ENCODE results near the gene FAM177B. TPM values are rescaled to one million over a fixed set of nuclear protein-coding genes. Genes with fewer than 3 reads are reported as not detected.

FAM177B gene
- polyA plus RNA-seq, 1 donor, result not detected

DNA sequence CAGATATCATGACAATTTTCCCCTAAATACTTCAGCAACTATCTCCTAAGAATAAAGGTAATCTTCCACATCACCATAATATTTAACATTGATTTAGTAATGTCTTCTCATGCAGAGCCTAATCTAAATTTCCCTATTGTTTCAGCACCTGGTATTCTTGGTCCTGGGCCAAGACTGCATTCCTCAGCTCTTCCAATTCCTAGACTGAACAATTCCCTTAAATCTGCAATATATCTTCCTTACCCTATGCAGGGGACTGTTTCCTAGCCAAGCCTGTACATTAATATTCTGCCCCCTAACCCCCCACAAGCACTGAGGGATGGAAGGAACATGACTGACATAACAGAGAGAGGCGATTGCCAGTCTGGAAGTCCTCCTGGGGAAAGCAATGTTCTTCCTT is 49.1 kb downstream of the FAM177B start:
- peak; percentile 20 for DNase-seq

DNA sequence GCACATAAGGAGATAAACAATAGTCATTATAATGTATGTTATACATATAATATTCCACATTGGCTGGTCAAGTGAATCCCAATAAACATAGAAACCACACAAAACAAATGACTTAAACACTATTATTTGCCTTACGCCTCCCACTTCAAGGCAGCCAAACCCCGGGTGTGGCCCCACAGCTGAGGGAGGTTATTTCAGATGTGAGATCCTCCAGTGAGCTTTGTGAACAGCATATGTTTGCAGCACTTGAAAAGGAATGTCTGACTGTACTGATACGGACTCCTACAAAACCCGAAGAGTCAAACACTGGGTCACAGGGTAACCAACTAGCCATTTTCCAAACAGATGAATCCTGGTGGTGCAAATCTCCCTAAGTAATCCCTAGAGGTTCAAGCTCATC is 50.7 kb downstream of the FAM177B start:
- DNase-seq, result no peak

DNA sequence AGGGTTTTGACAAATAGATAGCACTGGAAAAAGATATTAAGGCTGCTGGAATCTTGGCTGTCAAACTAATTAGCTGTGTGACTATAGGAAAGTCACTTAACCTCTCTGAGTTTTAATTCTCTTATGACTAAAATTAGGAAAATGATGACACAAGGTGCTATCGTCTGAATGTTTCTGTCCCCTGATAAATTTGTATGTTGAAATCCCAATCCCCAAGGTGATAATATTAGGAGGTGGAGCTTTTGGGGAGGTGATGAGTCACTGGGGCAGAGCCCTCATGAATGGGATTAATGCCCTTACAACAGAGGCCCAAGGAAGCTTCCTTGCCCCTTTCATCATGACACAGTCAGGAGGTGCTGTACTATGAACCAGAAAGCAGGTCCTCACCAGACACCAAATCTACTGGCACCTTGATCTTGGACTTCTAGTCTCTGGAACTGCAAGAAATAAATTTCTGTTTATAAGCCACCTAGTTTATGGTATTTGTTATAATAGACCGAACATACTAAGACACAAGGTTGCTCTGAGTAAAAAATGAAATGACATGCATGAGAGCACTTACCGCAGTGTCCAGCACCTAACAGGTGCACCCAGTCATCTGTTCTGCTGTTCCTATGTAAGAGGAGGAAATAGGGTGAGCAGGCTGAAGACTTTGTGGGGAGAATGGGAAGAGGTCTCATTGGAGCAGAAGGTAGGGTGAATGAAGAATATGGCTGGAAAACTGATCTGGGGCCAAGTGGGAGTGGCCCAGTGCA is 51.6 kb downstream of the FAM177B start:
- DNase-seq, result no peak

DNA sequence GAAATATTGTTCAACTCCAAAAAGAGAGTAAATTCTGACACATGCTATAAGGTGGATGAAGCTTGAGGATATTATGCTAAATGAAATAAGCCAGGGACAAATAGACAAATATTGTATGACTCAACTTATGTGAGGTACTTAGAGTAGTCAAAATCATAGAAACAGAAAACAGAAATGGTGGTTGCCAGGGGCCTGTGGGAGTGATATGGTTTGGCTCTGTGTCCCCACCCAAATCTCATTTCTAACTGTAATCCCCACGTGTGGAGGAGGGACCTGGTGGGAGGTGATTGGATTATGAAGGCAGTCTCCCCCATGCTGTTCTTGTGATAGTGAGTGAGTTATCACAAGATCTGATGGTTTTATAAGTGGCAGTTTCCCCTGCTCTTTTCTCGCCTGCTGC is 53.1 kb downstream of the FAM177B start:
- DNase-seq, result no peak

GRCh38 chr1:222790520-222790919 is 53.5 kb downstream of the FAM177B start:
- no peak for DNase-seq

DNA sequence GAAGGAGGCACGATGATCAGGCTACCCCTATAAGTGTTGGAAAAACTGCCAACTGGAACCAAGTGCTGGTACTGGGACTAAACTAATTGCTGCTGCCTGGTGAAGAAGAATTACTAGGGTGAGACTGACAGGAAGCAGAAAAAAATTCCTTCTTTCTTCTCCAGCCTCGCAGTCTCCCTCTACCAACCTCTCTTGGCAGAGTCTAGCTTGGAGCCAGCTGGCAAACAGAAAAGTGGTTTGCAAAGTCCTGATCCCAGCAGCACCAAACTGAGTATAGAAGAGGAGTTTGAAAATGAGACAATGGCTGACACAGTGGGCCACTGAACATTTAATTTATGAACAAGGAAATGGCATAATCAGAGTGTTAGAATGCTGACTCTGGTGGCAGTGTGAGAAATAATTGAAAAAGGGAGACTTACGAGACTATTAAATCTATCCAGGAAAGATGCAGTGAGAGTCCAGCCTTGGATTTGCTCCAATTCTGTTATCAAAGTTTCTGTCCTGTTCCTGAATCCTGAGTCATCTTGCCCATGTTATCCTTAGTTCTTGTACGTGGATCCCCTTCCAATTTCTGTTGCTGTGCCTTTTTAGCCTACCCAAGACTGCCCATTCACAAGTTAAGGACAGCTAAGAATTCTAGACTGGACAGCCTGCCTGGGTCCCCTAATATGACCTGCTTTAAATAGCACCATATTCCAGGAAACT is 54.2 kb downstream of the FAM177B start:
- no peak for DNase-seq

DNA sequence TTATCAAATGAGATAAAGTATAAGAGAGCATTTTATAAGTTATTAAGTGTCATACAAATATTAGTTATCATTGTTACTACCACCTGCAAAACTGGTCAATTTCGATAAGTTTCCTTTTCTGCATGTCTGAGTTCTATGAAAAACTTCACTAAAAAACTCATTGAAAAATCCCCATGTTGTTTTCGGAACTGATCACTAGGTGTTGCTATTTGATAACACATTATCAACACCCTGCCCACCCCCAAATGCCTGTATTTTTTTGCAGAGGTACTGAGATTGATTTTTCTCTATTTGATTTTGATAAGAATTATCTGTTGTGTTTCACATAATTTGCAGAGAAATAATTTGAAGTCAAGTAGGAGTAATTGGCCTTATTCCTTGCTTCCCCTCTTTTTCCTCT is 55.7 kb downstream of the FAM177B start:
- DNase-seq, result no peak

DNA sequence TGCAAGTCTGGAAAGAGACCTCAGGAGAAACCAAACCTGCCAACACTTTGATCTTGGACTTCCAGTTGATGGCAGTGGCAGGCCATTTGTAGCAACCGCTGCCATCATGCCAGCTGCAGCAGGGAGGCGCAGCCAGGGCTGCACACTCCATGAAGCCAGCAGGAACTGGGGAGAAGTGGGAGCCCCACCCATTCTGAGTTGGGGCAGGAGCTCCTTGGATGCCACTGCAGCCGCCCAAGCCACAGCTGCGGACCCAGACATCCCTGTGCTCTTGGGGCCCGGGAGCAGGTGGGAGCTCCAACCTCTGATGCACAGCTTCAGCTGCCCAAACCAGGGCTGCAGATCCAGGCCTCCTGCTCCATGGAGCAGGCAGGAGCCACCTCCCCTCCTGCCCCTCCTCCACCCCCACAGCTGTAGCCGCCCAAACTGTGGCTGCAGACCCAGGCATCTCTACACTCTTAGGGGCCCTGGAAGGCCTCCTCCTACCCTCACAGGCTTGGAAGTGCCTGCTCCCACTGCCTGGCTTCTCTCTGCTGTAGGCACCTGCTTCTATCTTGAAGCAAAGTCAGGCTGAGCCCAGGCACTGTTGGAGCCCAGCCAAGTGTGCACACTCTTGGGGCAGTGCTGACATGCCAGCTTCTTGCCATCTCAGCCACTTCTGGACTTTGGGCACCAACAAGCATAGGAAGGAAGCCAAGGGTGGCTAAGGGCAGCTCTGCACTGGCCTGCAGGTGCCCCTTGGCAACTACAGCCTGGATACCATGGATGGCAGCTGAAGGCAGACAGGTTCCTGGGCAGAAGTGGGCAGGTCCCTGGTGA is 57.9 kb downstream of the FAM177B start:
- DNase-seq, result no peak

DNA sequence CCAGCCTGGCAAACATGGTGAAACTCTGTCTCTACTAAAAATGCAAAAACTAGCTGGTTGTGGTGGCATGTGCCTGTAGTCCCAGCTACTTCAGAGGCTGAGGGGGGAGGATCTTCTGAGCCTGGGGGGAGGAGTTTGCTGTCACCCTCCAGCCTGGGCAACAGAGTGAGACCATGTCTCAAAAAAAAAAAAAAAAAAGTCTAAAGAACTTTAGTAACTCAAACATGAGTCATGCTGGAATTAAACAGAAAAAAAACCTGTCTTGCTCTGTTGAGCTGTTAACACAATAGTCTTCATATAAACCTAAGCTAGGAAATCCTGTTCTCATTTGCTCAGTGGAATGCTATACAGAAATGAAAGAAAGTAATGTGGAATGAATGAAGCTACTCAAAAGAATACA is 61.1 kb downstream of the FAM177B start:
- peak; percentile 27 for DNase-seq

- DNase-seq, result no peak
These were observed 62.0 kb downstream of the FAM177B start for GRCh38 chr1:222798975-222799374.

Other genes with a start within 250 kb of the FAM177B start
- gene HHIPL2, start 189.1 kb upstream of the FAM177B start, polyA plus RNA-seq (ENCODE audit: insufficient read length), result 1.8 TPM
- gene TAF1A, start 147.3 kb upstream of the FAM177B start, polyA plus RNA-seq (ENCODE audit: insufficient read length), result 17.3 TPM
- 90.4 TPM for gene MIA3, start 119.1 kb upstream of the FAM177B start, polyA plus RNA-seq (ENCODE audit: insufficient read length)
- 72.3 TPM for gene AIDA, start 24.7 kb upstream of the FAM177B start, polyA plus RNA-seq (ENCODE audit: insufficient read length)
- 56.3 TPM for gene BROX, start 24.6 kb upstream of the FAM177B start, polyA plus RNA-seq (ENCODE audit: insufficient read length)
- gene DISP1, start 77.8 kb downstream of the FAM177B start, polyA plus RNA-seq (ENCODE audit: insufficient read length), result 17.2 TPM

All from left kidney (tissue), 2 donors.